Small intestine (tissue), 7 donors: ENCODE measurements around the gene RGPD6. TPM values are rescaled to one million over a fixed set of nuclear protein-coding genes. Genes with fewer than 3 reads are reported as not detected.
"Not testable (repeated sequence)": the region's sequence is repeated elsewhere in the genome, so short reads cannot be mapped to it uniquely, and the experiment has no call there.

Source experiments
- DNase-seq, 2 donors: peaks; one replicate each; pipeline versions ENCODE4 v3.0.0 to v3.0.0-alpha.2; 2013
- FAIRE-seq: peaks from 2 replicates; lab custom pipeline; 2012; peaks lifted over from hg19 to GRCh38; lab: Jason Lieb, UNC
- H3K27ac ChIP-seq, 3 donors: one replicate each; pipeline ENCODE4 v1.5.1; 2013; ENCODE audit warnings: low read length in 2 of 3, mild to moderate bottlenecking in 2 of 3, control low read depth in 1 of 3, inconsistent platforms in 1 of 3, low read depth in 1 of 3, moderate library complexity in 1 of 3
- H3K27me3 ChIP-seq, 3 donors: one replicate each; pipeline ENCODE4 v1.6.1; 2013; ENCODE audit warnings: low read length in 3 of 3, inconsistent platforms in 1 of 3; ENCODE audit not compliant: control insufficient read depth in 3 of 3, insufficient read depth in 3 of 3
- H3K36me3 ChIP-seq, 3 donors: one replicate each; pipeline ENCODE4 v1.6.1; 2013; ENCODE audit warnings: low read length in 3 of 3, inconsistent platforms in 1 of 3, low read depth in 1 of 3, mild to moderate bottlenecking in 1 of 3, moderate library complexity in 1 of 3; ENCODE audit not compliant: control insufficient read depth in 3 of 3, insufficient read depth in 2 of 3
- H3K4me1 ChIP-seq, 3 donors: one replicate each; pipeline ENCODE4 v1.6.1; 2013; ENCODE audit warnings: low read length in 2 of 3, inconsistent platforms in 1 of 3, low read depth in 1 of 3, mild to moderate bottlenecking in 1 of 3, moderate library complexity in 1 of 3; ENCODE audit not compliant: control insufficient read depth in 3 of 3, insufficient read depth in 2 of 3
- H3K4me3 ChIP-seq, 3 donors: one replicate each; pipeline ENCODE4 v1.5.1; 2013; ENCODE audit warnings: low read length in 3 of 3, control low read depth in 1 of 3, inconsistent platforms in 1 of 3, low read depth in 1 of 3, mild to moderate bottlenecking in 1 of 3, moderate library complexity in 1 of 3
- H3K9me3 ChIP-seq, 2 donors: one replicate each; pipeline ENCODE4 v1.6.1; 2013; ENCODE audit warnings: low read depth in 1 of 2, low read length in 1 of 2; ENCODE audit not compliant: control insufficient read depth in 2 of 2, insufficient read depth in 1 of 2
- WGBS, 3 donors: extraction: QIAGEN DNeasy Blood & Tissue Kit; methylation state at CpG; one replicate each; pipeline ENCODE4 v1.1.7; 2013; 5-methylcytosine and 5-hydroxymethylcytosine counted together
- polyA plus RNA-seq, 4 donors: library from polyadenylated mRNA; stranded (reverse) in 3 of 4; unstranded in 1 of 4; fragments of 200-250 nt in 3 of 4; fragments of 120-200 nt in 1 of 4; gene quantifications; one replicate each; pipeline versions ENCODE4 v1.2.1 to v1.2.3, GENCODE V29; 2013
- donor health status: healthy with polysubstance abuse.
- donor health status: control.
- donor health status: control.
- donor health status: Bipolar disorder and iron deficiency.
- donor health status: healthy.

The RGPD6 gene
- polyA plus RNA-seq, 4 donors, result 5.9 to 30.0 (median 8.9) TPM

GRCh38 chr2:110496027-110496426 is 81.0 kb downstream of the RGPD6 start:
- no CpG with 5 or more reads among the region's 6 CpGs for WGBS, 3 donors

GRCh38 chr2:110494488-110494887 is 82.5 kb downstream of the RGPD6 start:
- not testable (repeated sequence) for H3K27ac ChIP-seq, DNase-seq, H3K4me3 ChIP-seq, H3K4me1 ChIP-seq, H3K36me3 ChIP-seq, FAIRE-seq, H3K27me3 ChIP-seq, H3K9me3 ChIP-seq
- no CpG with 5 or more reads among the region's 3 CpGs for WGBS, 3 donors

More at GRCh38 chr2:110496027-110496426, 81.0 kb downstream of the RGPD6 start:
- not testable (repeated sequence) for H3K27me3 ChIP-seq, FAIRE-seq, DNase-seq, H3K9me3 ChIP-seq, H3K4me3 ChIP-seq, H3K4me1 ChIP-seq, H3K36me3 ChIP-seq, H3K27ac ChIP-seq

GRCh38 chr2:110488991-110489390 is 88.0 kb downstream of the RGPD6 start:
- not testable (repeated sequence) for H3K27me3 ChIP-seq, DNase-seq, H3K9me3 ChIP-seq, H3K36me3 ChIP-seq, H3K4me3 ChIP-seq, H3K27ac ChIP-seq, H3K4me1 ChIP-seq
- peak; percentile 57 for FAIRE-seq
- WGBS, 3 donors, result no CpG with 5 or more reads among the region's 1 CpG

GRCh38 chr2:110482697-110483096 is 94.3 kb downstream of the RGPD6 start:
- WGBS, 3 donors, result no CpG with 5 or more reads among the region's 4 CpGs
- not testable (repeated sequence) for FAIRE-seq, H3K27ac ChIP-seq, H3K4me3 ChIP-seq, H3K36me3 ChIP-seq, DNase-seq, H3K27me3 ChIP-seq, H3K4me1 ChIP-seq, H3K9me3 ChIP-seq

- H3K27ac ChIP-seq, result not testable (repeated sequence)
These were observed 95.8 kb downstream of the RGPD6 start for GRCh38 chr2:110481200-110481599.

GRCh38 chr2:110480084-110480483 is 96.9 kb downstream of the RGPD6 start:
- H3K4me1 ChIP-seq, DNase-seq, H3K27me3 ChIP-seq, H3K27ac ChIP-seq, H3K36me3 ChIP-seq, FAIRE-seq, H3K9me3 ChIP-seq, H3K4me3 ChIP-seq: not testable (repeated sequence)
- WGBS, 3 donors, result no CpG with 5 or more reads among the region's 4 CpGs

More at GRCh38 chr2:110481200-110481599, 95.8 kb downstream of the RGPD6 start:
- not testable (repeated sequence) for H3K9me3 ChIP-seq, DNase-seq, H3K4me1 ChIP-seq, H3K36me3 ChIP-seq, H3K4me3 ChIP-seq, H3K27me3 ChIP-seq, FAIRE-seq
- no CpG with 5 or more reads among the region's 3 CpGs for WGBS, 3 donors

GRCh38 chr2:110477370-110477769 is 99.7 kb downstream of the RGPD6 start:
- no CpG with 5 or more reads among the region's 7 CpGs for WGBS, 3 donors
- not testable (repeated sequence) for FAIRE-seq, H3K36me3 ChIP-seq, H3K9me3 ChIP-seq, H3K27me3 ChIP-seq, H3K4me3 ChIP-seq, H3K27ac ChIP-seq, H3K4me1 ChIP-seq, DNase-seq

- DNase-seq, H3K27me3 ChIP-seq, H3K9me3 ChIP-seq, FAIRE-seq, H3K27ac ChIP-seq, H3K4me3 ChIP-seq, H3K4me1 ChIP-seq, H3K36me3 ChIP-seq: not testable (repeated sequence)
- no CpG with 5 or more reads among the region's 6 CpGs for WGBS, 3 donors
These were observed 100.1 kb downstream of the RGPD6 start for GRCh38 chr2:110476952-110477351.

GRCh38 chr2:110475627-110476359 is 101.2 kb downstream of the RGPD6 start:
- H3K9me3 ChIP-seq, H3K27me3 ChIP-seq, FAIRE-seq, H3K4me3 ChIP-seq, H3K27ac ChIP-seq, DNase-seq, H3K36me3 ChIP-seq, H3K4me1 ChIP-seq: not testable (repeated sequence)
- no CpG with 5 or more reads among the region's 3 CpGs for WGBS, 3 donors
